Measurements from ENCODE around the gene GNG12. TPM values are rescaled to one million over a fixed set of nuclear protein-coding genes. Genes with fewer than 3 reads are reported as not detected.

The GNG12 gene
- total and polyA plus RNA-seq, 9 of the 15 experiments (the other 6 are each of a cell fraction or from before 2014, with no cell fraction given) = 2.6 to 6.0 (median 4.1) TPM

DNA sequence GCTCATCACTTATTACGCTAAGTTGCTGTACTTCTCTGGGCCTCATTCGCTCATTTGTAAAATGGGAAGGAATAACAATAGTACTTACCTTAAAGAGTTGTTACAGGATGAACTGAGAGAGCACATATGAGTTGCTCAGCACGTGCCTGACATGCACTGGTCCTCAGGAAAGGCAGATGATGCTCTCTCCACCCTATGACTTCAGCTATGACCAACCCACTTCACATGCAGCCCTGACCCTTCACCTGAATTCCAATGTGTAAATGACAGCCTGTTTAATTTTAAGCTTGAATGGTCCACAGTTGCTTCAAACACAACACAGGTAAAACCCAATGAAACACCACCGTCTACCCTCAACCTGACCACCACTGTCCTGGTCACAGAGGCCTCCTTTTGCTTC, 115.4 kb downstream of the GNG12 start (continued):
- TF ChIP-seq, protein P1, sequence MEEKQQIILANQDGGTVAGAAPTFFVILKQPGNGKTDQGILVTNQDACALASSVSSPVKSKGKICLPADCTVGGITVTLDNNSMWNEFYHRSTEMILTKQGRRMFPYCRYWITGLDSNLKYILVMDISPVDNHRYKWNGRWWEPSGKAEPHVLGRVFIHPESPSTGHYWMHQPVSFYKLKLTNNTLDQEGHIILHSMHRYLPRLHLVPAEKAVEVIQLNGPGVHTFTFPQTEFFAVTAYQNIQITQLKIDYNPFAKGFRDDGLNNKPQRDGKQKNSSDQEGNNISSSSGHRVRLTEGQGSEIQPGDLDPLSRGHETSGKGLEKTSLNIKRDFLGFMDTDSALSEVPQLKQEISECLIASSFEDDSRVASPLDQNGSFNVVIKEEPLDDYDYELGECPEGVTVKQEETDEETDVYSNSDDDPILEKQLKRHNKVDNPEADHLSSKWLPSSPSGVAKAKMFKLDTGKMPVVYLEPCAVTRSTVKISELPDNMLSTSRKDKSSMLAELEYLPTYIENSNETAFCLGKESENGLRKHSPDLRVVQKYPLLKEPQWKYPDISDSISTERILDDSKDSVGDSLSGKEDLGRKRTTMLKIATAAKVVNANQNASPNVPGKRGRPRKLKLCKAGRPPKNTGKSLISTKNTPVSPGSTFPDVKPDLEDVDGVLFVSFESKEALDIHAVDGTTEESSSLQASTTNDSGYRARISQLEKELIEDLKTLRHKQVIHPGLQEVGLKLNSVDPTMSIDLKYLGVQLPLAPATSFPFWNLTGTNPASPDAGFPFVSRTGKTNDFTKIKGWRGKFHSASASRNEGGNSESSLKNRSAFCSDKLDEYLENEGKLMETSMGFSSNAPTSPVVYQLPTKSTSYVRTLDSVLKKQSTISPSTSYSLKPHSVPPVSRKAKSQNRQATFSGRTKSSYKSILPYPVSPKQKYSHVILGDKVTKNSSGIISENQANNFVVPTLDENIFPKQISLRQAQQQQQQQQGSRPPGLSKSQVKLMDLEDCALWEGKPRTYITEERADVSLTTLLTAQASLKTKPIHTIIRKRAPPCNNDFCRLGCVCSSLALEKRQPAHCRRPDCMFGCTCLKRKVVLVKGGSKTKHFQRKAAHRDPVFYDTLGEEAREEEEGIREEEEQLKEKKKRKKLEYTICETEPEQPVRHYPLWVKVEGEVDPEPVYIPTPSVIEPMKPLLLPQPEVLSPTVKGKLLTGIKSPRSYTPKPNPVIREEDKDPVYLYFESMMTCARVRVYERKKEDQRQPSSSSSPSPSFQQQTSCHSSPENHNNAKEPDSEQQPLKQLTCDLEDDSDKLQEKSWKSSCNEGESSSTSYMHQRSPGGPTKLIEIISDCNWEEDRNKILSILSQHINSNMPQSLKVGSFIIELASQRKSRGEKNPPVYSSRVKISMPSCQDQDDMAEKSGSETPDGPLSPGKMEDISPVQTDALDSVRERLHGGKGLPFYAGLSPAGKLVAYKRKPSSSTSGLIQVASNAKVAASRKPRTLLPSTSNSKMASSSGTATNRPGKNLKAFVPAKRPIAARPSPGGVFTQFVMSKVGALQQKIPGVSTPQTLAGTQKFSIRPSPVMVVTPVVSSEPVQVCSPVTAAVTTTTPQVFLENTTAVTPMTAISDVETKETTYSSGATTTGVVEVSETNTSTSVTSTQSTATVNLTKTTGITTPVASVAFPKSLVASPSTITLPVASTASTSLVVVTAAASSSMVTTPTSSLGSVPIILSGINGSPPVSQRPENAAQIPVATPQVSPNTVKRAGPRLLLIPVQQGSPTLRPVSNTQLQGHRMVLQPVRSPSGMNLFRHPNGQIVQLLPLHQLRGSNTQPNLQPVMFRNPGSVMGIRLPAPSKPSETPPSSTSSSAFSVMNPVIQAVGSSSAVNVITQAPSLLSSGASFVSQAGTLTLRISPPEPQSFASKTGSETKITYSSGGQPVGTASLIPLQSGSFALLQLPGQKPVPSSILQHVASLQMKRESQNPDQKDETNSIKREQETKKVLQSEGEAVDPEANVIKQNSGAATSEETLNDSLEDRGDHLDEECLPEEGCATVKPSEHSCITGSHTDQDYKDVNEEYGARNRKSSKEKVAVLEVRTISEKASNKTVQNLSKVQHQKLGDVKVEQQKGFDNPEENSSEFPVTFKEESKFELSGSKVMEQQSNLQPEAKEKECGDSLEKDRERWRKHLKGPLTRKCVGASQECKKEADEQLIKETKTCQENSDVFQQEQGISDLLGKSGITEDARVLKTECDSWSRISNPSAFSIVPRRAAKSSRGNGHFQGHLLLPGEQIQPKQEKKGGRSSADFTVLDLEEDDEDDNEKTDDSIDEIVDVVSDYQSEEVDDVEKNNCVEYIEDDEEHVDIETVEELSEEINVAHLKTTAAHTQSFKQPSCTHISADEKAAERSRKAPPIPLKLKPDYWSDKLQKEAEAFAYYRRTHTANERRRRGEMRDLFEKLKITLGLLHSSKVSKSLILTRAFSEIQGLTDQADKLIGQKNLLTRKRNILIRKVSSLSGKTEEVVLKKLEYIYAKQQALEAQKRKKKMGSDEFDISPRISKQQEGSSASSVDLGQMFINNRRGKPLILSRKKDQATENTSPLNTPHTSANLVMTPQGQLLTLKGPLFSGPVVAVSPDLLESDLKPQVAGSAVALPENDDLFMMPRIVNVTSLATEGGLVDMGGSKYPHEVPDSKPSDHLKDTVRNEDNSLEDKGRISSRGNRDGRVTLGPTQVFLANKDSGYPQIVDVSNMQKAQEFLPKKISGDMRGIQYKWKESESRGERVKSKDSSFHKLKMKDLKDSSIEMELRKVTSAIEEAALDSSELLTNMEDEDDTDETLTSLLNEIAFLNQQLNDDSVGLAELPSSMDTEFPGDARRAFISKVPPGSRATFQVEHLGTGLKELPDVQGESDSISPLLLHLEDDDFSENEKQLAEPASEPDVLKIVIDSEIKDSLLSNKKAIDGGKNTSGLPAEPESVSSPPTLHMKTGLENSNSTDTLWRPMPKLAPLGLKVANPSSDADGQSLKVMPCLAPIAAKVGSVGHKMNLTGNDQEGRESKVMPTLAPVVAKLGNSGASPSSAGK (IDR thresholded peaks at IDR 0.05) = peak; percentile 46; the same call in 1 of the 2 replicates
- peak; percentile 63 for TF ChIP-seq BHLHE40 (IDR thresholded peaks at IDR 0.05; ENCODE audit: low read length)

Data from K562 (cell line).